ENCODE results near the gene PELO.

Gene PELO

GRCh38 chr5:52746539-52746938, 41.2 kb upstream of the PELO start:
- no peak for TF ChIP-seq CTCF (IDR thresholded peaks at IDR 0.05; ENCODE audit: low read depth, low read length, poor library complexity, severe bottlenecking)
- TF ChIP-seq EZH2phosphoT487 (IDR thresholded peaks at IDR 0.05; ENCODE audit: borderline replicate concordance, low read length), result no peak
- H3K9me2 ChIP-seq (replicated peaks; ENCODE audit: control insufficient read depth, low read length), result no peaks in the 10 kb centered on the region
- no peaks in the 10 kb centered on the region for H3F3A ChIP-seq (ENCODE audit: control insufficient read depth, insufficient read depth)

GRCh38 chr5:52748590-52748989, 39.1 kb upstream of the PELO start:
- H3K27ac ChIP-seq (ENCODE audit: low read depth, low read length), result no peak overlapping the region

More at GRCh38 chr5:52746539-52746938, 41.2 kb upstream of the PELO start:
- Histone ChIP-seq H3K27ac (ENCODE audit: low read depth, low read length) (no peak overlapping the region), H3K27me3 (ENCODE audit: control insufficient read depth, low read length) (no peaks in the 10 kb centered on the region), H3K4me3 (ENCODE audit: low read length) (no peak overlapping the region), H4K20me1 (ENCODE audit: control insufficient read depth, insufficient read depth, low read depth, low read length) (no peaks in the 10 kb centered on the region), H3K4me1 (ENCODE audit: control insufficient read depth, low read length) (no peaks in the 10 kb centered on the region), H3K9me3 (ENCODE audit: control insufficient read depth, insufficient read depth, low read length) (no peaks in the 10 kb centered on the region), H3K79me2 (ENCODE audit: control insufficient read depth, low read length) (no peaks in the 10 kb centered on the region), H3K4me2 (ENCODE audit: low read length) (no peak overlapping the region), H3K36me3 (ENCODE audit: control insufficient read depth, low read length) (no peaks in the 10 kb centered on the region)

GRCh38 chr5:52749666-52750065, 38.0 kb upstream of the PELO start:
- TF ChIP-seq EZH2phosphoT487 (IDR thresholded peaks at IDR 0.05; ENCODE audit: borderline replicate concordance, low read length), result no peak
- TF ChIP-seq CTCF (IDR thresholded peaks at IDR 0.05; ENCODE audit: low read depth, low read length, poor library complexity, severe bottlenecking), result no peak
- no peaks in the 10 kb centered on the region for H3K4me1 ChIP-seq (ENCODE audit: control insufficient read depth, low read length)
- H3K9me2 ChIP-seq (replicated peaks; ENCODE audit: control insufficient read depth, low read length), result no peaks in the 10 kb centered on the region
- H3K36me3 ChIP-seq (ENCODE audit: control insufficient read depth, low read length), result no peaks in the 10 kb centered on the region
- no peak overlapping the region for H3K4me2 ChIP-seq (ENCODE audit: low read length)
- H3K4me3 ChIP-seq (ENCODE audit: low read length), result no peak overlapping the region
- H3K79me2 ChIP-seq (ENCODE audit: control insufficient read depth, low read length), result no peaks in the 10 kb centered on the region
- H4K20me1 ChIP-seq (ENCODE audit: control insufficient read depth, insufficient read depth, low read depth, low read length), result no peaks in the 10 kb centered on the region
- no peaks in the 10 kb centered on the region for H3F3A ChIP-seq (ENCODE audit: control insufficient read depth, insufficient read depth)
- H3K27ac ChIP-seq (ENCODE audit: low read depth, low read length), result no peak overlapping the region
- H3K27me3 ChIP-seq (ENCODE audit: control insufficient read depth, low read length), result no peaks in the 10 kb centered on the region
- no peaks in the 10 kb centered on the region for H3K9me3 ChIP-seq (ENCODE audit: control insufficient read depth, insufficient read depth, low read length)

More at GRCh38 chr5:52748590-52748989, 39.1 kb upstream of the PELO start:
- Histone ChIP-seq H3F3A (ENCODE audit: control insufficient read depth, insufficient read depth) (no peaks in the 10 kb centered on the region), H3K4me1 (ENCODE audit: control insufficient read depth, low read length) (no peaks in the 10 kb centered on the region), H3K4me3 (ENCODE audit: low read length) (no peak overlapping the region), H3K79me2 (ENCODE audit: control insufficient read depth, low read length) (no peaks in the 10 kb centered on the region), H4K20me1 (ENCODE audit: control insufficient read depth, insufficient read depth, low read depth, low read length) (no peaks in the 10 kb centered on the region), H3K9me3 (ENCODE audit: control insufficient read depth, insufficient read depth, low read length) (no peaks in the 10 kb centered on the region), H3K36me3 (ENCODE audit: control insufficient read depth, low read length) (no peaks in the 10 kb centered on the region), H3K9me2 (replicated peaks; ENCODE audit: control insufficient read depth, low read length) (no peaks in the 10 kb centered on the region), H3K4me2 (ENCODE audit: low read length) (no peak overlapping the region), H3K27me3 (ENCODE audit: control insufficient read depth, low read length) (no peaks in the 10 kb centered on the region)
- TF ChIP-seq EZH2phosphoT487 (IDR thresholded peaks at IDR 0.05; ENCODE audit: borderline replicate concordance, low read length) (no peak), CTCF (IDR thresholded peaks at IDR 0.05; ENCODE audit: low read depth, low read length, poor library complexity, severe bottlenecking) (no peak)

Measured in DOHH2 (cell line).